ENCODE results near the gene LPAR1.

- TF ChIP-seq CTCF (IDR thresholded peaks at IDR 0.05) (no peak), SIN3A (IDR thresholded peaks at IDR 0.05; ENCODE audit: borderline replicate concordance, insufficient read depth, low read depth, low read length) (no peak), POLR2AphosphoS5 (IDR thresholded peaks at IDR 0.05; ENCODE audit: low read depth, low read length) (no peak)
Measured at GRCh38 chr9:110971705-110972104, 66.6 kb downstream of the LPAR1 start.

All from Panc1 (cell line).